H1 (cell line): Measurements from ENCODE around the gene KRTAP12-4. TPM values are rescaled to one million over a fixed set of nuclear protein-coding genes. Genes with fewer than 3 reads are reported as not detected.

Experiments
- CTCF ChIA-PET: fragments of 300-600 bp; sonication (Branson Sonifier 250); formaldehyde crosslinking; loops from one replicate; lab custom pipeline; 2021; ENCODE audit not compliant: partially characterized antibody; lab: Charles Lee
- POLR2A ChIA-PET: fragments of 300-600 bp; sonication (Branson Sonifier 250); formaldehyde crosslinking; loops from one replicate; lab custom pipeline; 2021; ENCODE audit warnings: inconsistent platforms; ENCODE audit not compliant: partially characterized antibody; lab: Charles Lee
- DNase-seq, 2 experiments: peaks; one replicate each; pipeline versions ENCODE4 v3.0.0 to v3.0.0-alpha.2; 2010 to 2022; ENCODE audit warnings: low spot score in 2 of 2, low read depth in 1 of 2, mixed read lengths in 1 of 2
- FAIRE-seq: peaks from 2 replicates; lab custom pipeline; 2011; peaks lifted over from hg19 to GRCh38; lab: Jason Lieb, UNC
- H2AFZ ChIP-seq: 2 replicates; pipeline ENCODE4 v1.8.1; 2012; ENCODE audit warnings: low read length, inconsistent platforms
- H2AK5ac ChIP-seq: 2 replicates; pipeline ENCODE4 v1.6.1; 2013; ENCODE audit warnings: low read depth, low read length
- H2BK120ac ChIP-seq: replicated peaks from 2 replicates; pipeline ENCODE3; 2013; ENCODE audit warnings: low read depth, low read length, inconsistent platforms
- H2BK12ac ChIP-seq: 2 replicates; pipeline ENCODE4 v1.6.1; 2013; ENCODE audit warnings: low read depth, low read length
- H2BK15ac ChIP-seq: 2 replicates; pipeline ENCODE4 v1.6.1; 2013; ENCODE audit warnings: low read length
- H2BK20ac ChIP-seq: 2 replicates; pipeline ENCODE4 v1.6.1; 2013; ENCODE audit warnings: low read length
- H2BK5ac ChIP-seq: 2 replicates; pipeline ENCODE4 v1.6.1; 2013; ENCODE audit warnings: low read depth, low read length
- H3K14ac ChIP-seq: 2 replicates; pipeline ENCODE4 v1.6.1; 2013; ENCODE audit warnings: inconsistent platforms; ENCODE audit not compliant: insufficient read length
- H3K18ac ChIP-seq: 2 replicates; pipeline ENCODE4 v1.6.1; 2013; ENCODE audit warnings: low read length; ENCODE audit errors: extremely low read depth
- H3K23ac ChIP-seq: 2 replicates; pipeline ENCODE4 v1.6.1; 2013; ENCODE audit warnings: inconsistent platforms; ENCODE audit not compliant: insufficient read length
- H3K23me2 ChIP-seq: 2 replicates; pipeline ENCODE4 v1.6.1; 2013; ENCODE audit warnings: low read depth, low read length
- H3K27ac ChIP-seq: 2 replicates; pipeline ENCODE4 v1.6.1; 2011; ENCODE audit warnings: low read depth, low read length, inconsistent platforms
- H3K27me3 ChIP-seq, 4 experiments: replicated peaks in 1 of 4; 1 replicate in 1 of 4; 2 replicates in 3 of 4; pipeline versions ENCODE4 v1.6.1 to v1.8.1; 2011 to 2013; ENCODE audit warnings: low read length in 3 of 4, mild to moderate bottlenecking in 3 of 4, inconsistent platforms in 2 of 4, mixed read lengths in 2 of 4, moderate library complexity in 1 of 4; ENCODE audit not compliant: control insufficient read depth in 3 of 4, insufficient read depth in 3 of 4; ENCODE audit errors: extremely low read depth in 1 of 4
- H3K36me3 ChIP-seq, 4 experiments: 2 replicates each; pipeline versions ENCODE4 v1.6.1 to v1.8.1; 2011 to 2013; ENCODE audit warnings: mild to moderate bottlenecking in 4 of 4, low read length in 3 of 4, moderate library complexity in 2 of 4, control low read depth in 1 of 4, inconsistent platforms in 1 of 4; ENCODE audit not compliant: insufficient read depth in 4 of 4, control insufficient read depth in 2 of 4
- H3K4ac ChIP-seq: replicated peaks from 2 replicates; pipeline ENCODE3; 2013; ENCODE audit warnings: low read length, low read depth, mixed read lengths, inconsistent platforms; ENCODE audit not compliant: insufficient read length
- H3K4me1 ChIP-seq, 4 experiments: replicated peaks in 1 of 4; 1 replicate in 1 of 4; 2 replicates in 3 of 4; pipeline versions ENCODE4 v1.6.1 to v1.8.1; 2011 to 2013; ENCODE audit warnings: low read length in 3 of 4, inconsistent platforms in 2 of 4, mixed read lengths in 1 of 4; ENCODE audit not compliant: insufficient read depth in 4 of 4, control insufficient read depth in 3 of 4
- H3K4me2 ChIP-seq, 2 experiments: 2 replicates each; pipeline versions ENCODE4 v1.6.1 to v1.8.1; 2011 to 2013; ENCODE audit warnings: low read depth in 2 of 2, low read length in 2 of 2, control low read depth in 1 of 2, inconsistent platforms in 1 of 2, mild to moderate bottlenecking in 1 of 2; ENCODE audit not compliant: insufficient read depth in 1 of 2
- H3K4me3 ChIP-seq, 4 experiments: fragments of 200-600, 300-600 bp in 1 of 4; sonication (generic), shearing (Covaris generic), sonication (Bioruptor Twin) in 1 of 4; 2 replicates each; pipeline versions ENCODE4 v1.5.1 to v1.8.1; 2011 to 2016; ENCODE audit warnings: low read length in 4 of 4, low read depth in 3 of 4, control low read depth in 2 of 4, inconsistent platforms in 2 of 4, mild to moderate bottlenecking in 2 of 4, mixed read lengths in 1 of 4, moderate library complexity in 1 of 4; ENCODE audit not compliant: insufficient read depth in 2 of 4; ENCODE audit errors: extremely low read depth in 1 of 4
- H3K56ac ChIP-seq: replicated peaks from 2 replicates; pipeline ENCODE3; 2013; ENCODE audit warnings: low read depth, mild to moderate bottlenecking, mixed read lengths, low read length, inconsistent platforms; ENCODE audit not compliant: insufficient read length
- H3K79me1 ChIP-seq: 2 replicates; pipeline ENCODE4 v1.6.1; 2013; ENCODE audit warnings: low read depth, low read length, control low read depth
- H3K79me2 ChIP-seq, 2 experiments: 2 replicates each; pipeline versions ENCODE4 v1.6.1 to v1.8.1; 2012 to 2013; ENCODE audit warnings: low read length in 2 of 2, mild to moderate bottlenecking in 2 of 2, inconsistent platforms in 1 of 2; ENCODE audit not compliant: insufficient read depth in 2 of 2, control insufficient read depth in 1 of 2
- H3K9ac ChIP-seq, 4 experiments: replicated peaks in 1 of 4; 1 replicate in 1 of 4; 2 replicates in 3 of 4; pipeline versions ENCODE4 v1.6.1 to v1.8.1; 2011 to 2013; ENCODE audit warnings: low read depth in 3 of 4, low read length in 3 of 4, control low read depth in 2 of 4, mild to moderate bottlenecking in 2 of 4, moderate library complexity in 2 of 4, inconsistent platforms in 1 of 4; ENCODE audit errors: extremely low read depth in 1 of 4
- H3K9me3 ChIP-seq, 2 experiments: 2 replicates each; pipeline versions ENCODE4 v1.6.1 to v1.8.1; 2012 to 2013; ENCODE audit warnings: mild to moderate bottlenecking in 2 of 2, moderate library complexity in 2 of 2, control low read depth in 1 of 2, inconsistent platforms in 1 of 2, low read depth in 1 of 2, low read length in 1 of 2, mixed read lengths in 1 of 2; ENCODE audit not compliant: insufficient read depth in 2 of 2
- H4K20me1 ChIP-seq, 2 experiments: replicated peaks in 1 of 2; 2 replicates each; pipeline versions ENCODE3 to v1.8.1; 2011 to 2013; ENCODE audit warnings: inconsistent platforms in 2 of 2, low read length in 2 of 2, mild to moderate bottlenecking in 1 of 2; ENCODE audit not compliant: insufficient read depth in 2 of 2, control insufficient read depth in 1 of 2
- H4K5ac ChIP-seq: 2 replicates; pipeline ENCODE4 v1.6.1; 2013; ENCODE audit warnings: low read length, low read depth, mixed read lengths, inconsistent platforms; ENCODE audit not compliant: insufficient read length
- H4K8ac ChIP-seq: 2 replicates; pipeline ENCODE4 v1.8.0; 2013; ENCODE audit warnings: mild to moderate bottlenecking, moderate library complexity, low read length, inconsistent platforms; ENCODE audit not compliant: insufficient read depth; ENCODE audit errors: extremely low read depth
- H4K91ac ChIP-seq: replicated peaks from 2 replicates; pipeline ENCODE3; 2013; ENCODE audit warnings: low read length, mixed read lengths, inconsistent platforms; ENCODE audit not compliant: insufficient read length
- CBX8 ChIP-seq: fragments of 300-800, 300-1000 bp; sonication (generic); IDR thresholded peaks from 2 replicates; pipeline ENCODE4 v1.7.1; 2016; ENCODE audit warnings: low read depth, low read length, borderline replicate concordance
- GTF2F1 ChIP-seq: IDR thresholded peaks from 2 replicates; pipeline ENCODE4 v1.6.1; 2012; ENCODE audit warnings: low read depth, low read length, improper control_type of control experiment, borderline replicate concordance
- KDM5A ChIP-seq: fragments of 200-600 bp; IDR thresholded peaks from 2 replicates; pipeline ENCODE4 v1.7.1; 2012; ENCODE audit warnings: mild to moderate bottlenecking, low read length, inconsistent platforms, mixed read lengths
- PHF8 ChIP-seq: fragments of 200-600 bp; sonication (generic); conservative IDR thresholded peaks from 2 replicates; pipeline ENCODE4 v1.7.1; 2012; ENCODE audit warnings: low read depth, mild to moderate bottlenecking, inconsistent platforms, low read length, moderate library complexity
- POLR2A ChIP-seq, 2 experiments: IDR thresholded peaks; 1 replicate in 1 of 2; 2 replicates in 1 of 2; pipeline ENCODE4 v1.6.1; 2011; ENCODE audit warnings: low read depth in 2 of 2, low read length in 2 of 2, mild to moderate bottlenecking in 2 of 2; ENCODE audit errors: control extremely low read depth in 1 of 2
- SIN3A ChIP-seq, 2 experiments: IDR thresholded peaks in 1 of 2; conservative IDR thresholded peaks in 1 of 2; 2 replicates each; pipeline ENCODE4 v1.6.1; 2011 to 2012; ENCODE audit warnings: low read length in 2 of 2, improper control_type of control experiment in 1 of 2, low read depth in 1 of 2, mild to moderate bottlenecking in 1 of 2
- SUZ12 ChIP-seq: fragments of 200-600 bp; sonication (generic); IDR thresholded peaks from 2 replicates; pipeline ENCODE4 v1.6.1; 2012; ENCODE audit warnings: mild to moderate bottlenecking, inconsistent platforms, low read length, moderate library complexity, mixed read lengths
- TBP ChIP-seq: IDR thresholded peaks from 2 replicates; pipeline ENCODE4 v1.6.1; 2011; ENCODE audit warnings: low read depth, low read length, improper control_type of control experiment
- TCF12 ChIP-seq: IDR thresholded peaks from 2 replicates; pipeline ENCODE4 v1.6.1; 2011; ENCODE audit warnings: low read depth, mild to moderate bottlenecking, low read length
- TEAD4 ChIP-seq: IDR thresholded peaks from 2 replicates; pipeline ENCODE4 v1.6.1; 2012; ENCODE audit warnings: low read depth, low read length, inconsistent platforms, mixed read lengths
- WGBS, 2 experiments: shearing (Covaris generic) in 1 of 2; methylation state at CpG; one replicate each; pipeline versions ENCODE4 v1.1.6 to v1.1.7; 2013 to 2015; ENCODE audit warnings: low lambda C conversion rate in 2 of 2, mixed read lengths in 2 of 2, inconsistent platforms in 1 of 2, low coverage in 1 of 2, missing lambda C conversion rate in 1 of 2; ENCODE audit not compliant: insufficient replicate concordance in 2 of 2, insufficient coverage in 1 of 2, insufficient read length in 1 of 2; ENCODE audit errors: extremely low coverage in 1 of 2, missing lambda C conversion rate in 1 of 2; 5-methylcytosine and 5-hydroxymethylcytosine counted together
- polyA plus RNA-seq, 7 experiments: library from polyadenylated mRNA; depleted of rRNA in 3 of 7; stranded (reverse) in 5 of 7; unstranded in 2 of 7; fragments of >200 nt in 5 of 7; fragments of 200-250 nt in 2 of 7; gene quantifications; 1 replicate in 5 of 7; 2 replicates in 1 of 7; 4 replicates in 1 of 7; pipeline versions ENCODE4 v1.2.1 to v1.2.3, GENCODE V29; 2011 to 2013; ENCODE audit warnings: missing spikeins in 2 of 7, mixed read lengths in 2 of 7
- total RNA-seq: library from RNA; stranded (reverse); fragmentation: NEBNext Ultra II Directional; extraction: Animal tissue kit (Norgen Biotek cat#: 25700); gene quantifications from 2 replicates; pipeline ENCODE4 v1.2.1, GENCODE V29; 2021
- TF ChIP-seq, protein P1 (sequence below): IDR thresholded peaks from 2 replicates; pipeline ENCODE4 v1.6.1; 2011; ENCODE audit warnings: low read depth, mild to moderate bottlenecking, low read length; ENCODE audit not compliant: insufficient read depth

Gene KRTAP12-4
- total and polyA plus RNA-seq, 2 of the 8 experiments (the other 6 are each of a cell fraction or from before 2014, with no cell fraction given) = not detected

DNA sequence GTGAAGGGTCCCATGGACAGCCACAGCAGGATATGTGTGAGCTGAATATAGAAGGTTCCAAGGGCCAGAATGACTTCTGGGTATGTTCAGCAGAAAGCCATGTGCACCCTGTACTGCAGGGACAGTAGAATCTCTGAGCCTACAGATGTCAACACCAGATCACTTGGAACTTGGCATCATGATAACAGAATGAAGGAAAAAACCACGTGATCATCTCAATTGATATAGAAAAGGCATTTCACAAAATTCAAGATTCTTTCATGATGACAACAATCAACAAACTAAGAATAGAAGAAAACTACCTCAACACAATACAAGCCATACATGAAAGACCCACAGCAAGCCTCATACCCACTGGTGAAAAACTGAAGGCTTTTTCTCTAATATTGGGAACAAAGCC is 13.2 kb upstream of the KRTAP12-4 start:
- DNase-seq (no peak), FAIRE-seq (no peak)
- H3K23ac ChIP-seq = no peak overlapping the region
- 86% methylated on average over 1 of the region's 1 CpG; no CpG with 5 or more reads in 1 of the 2 experiments for WGBS, 2 experiments
- no peak overlapping the region for H3K4me2 ChIP-seq
- H3K4ac ChIP-seq = no peak overlapping the region
- ChIA-PET POLR2A (no interaction called here), CTCF (interaction anchor here (0.7 kb wide), 2 partner anchors 49 to 220 kb away, joined by 3 read pairs; no protein-coding TSS in a partner anchor)
- H3K18ac ChIP-seq = no peak overlapping the region
- no peaks in the 10 kb centered on the region for H3K27me3 ChIP-seq
- H4K20me1 ChIP-seq = no peaks in the 10 kb centered on the region
- no peak overlapping the region for H3K27ac ChIP-seq
- no peak overlapping the region for H2BK5ac ChIP-seq
- H2BK15ac ChIP-seq = no peak overlapping the region
- H2AFZ ChIP-seq = no peak overlapping the region
- TF ChIP-seq POLR2A (IDR thresholded peaks at IDR 0.05; ENCODE audit: control extremely low read depth in 1 of 2, low read depth in 2 of 2, low read length in 2 of 2) (no peak), PHF8 (no peak), SIN3A (conservative IDR thresholded peaks at IDR 0.05 in 1 of 2, IDR thresholded peaks at IDR 0.05 in 1 of 2; ENCODE audit: low read depth in 1 of 2, low read length in 2 of 2) (no peak), KDM5A (no peak), SUZ12 (no peak), TEAD4 (no peak), TCF12 (no peak), CBX8 (no peak), GTF2F1 (no peak), TBP (no peak)
- TF ChIP-seq, protein P1, sequence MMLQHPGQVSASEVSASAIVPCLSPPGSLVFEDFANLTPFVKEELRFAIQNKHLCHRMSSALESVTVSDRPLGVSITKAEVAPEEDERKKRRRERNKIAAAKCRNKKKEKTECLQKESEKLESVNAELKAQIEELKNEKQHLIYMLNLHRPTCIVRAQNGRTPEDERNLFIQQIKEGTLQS = no peak
- no peak overlapping the region for H4K8ac ChIP-seq
- no peak overlapping the region for H3K9ac ChIP-seq
- no peak overlapping the region for H2BK120ac ChIP-seq
- H4K91ac ChIP-seq = no peak overlapping the region
- H3K4me1 ChIP-seq = no peaks in the 10 kb centered on the region
- no peak overlapping the region for H2BK12ac ChIP-seq
- H3K14ac ChIP-seq = no peak overlapping the region
- H4K5ac ChIP-seq = no peak overlapping the region
- H3K4me3 ChIP-seq = no peak overlapping the region
- H3K79me2 ChIP-seq = no peaks in the 10 kb centered on the region; a peak in 1 of 4 replicates
- H2AK5ac ChIP-seq = no peak overlapping the region
- H3K23me2 ChIP-seq = no peaks in the 10 kb centered on the region
- peaks cover 19 to 24% of the 10 kb centered on the region in 2 experiments for H3K9me3 ChIP-seq
- H3K56ac ChIP-seq = no peak overlapping the region
- no peaks in the 10 kb centered on the region for H3K79me1 ChIP-seq
- H3K36me3 ChIP-seq = no peaks in the 10 kb centered on the region
- no peak overlapping the region for H2BK20ac ChIP-seq
